HG02798 (cell line): ENCODE measurements around the gene TAAR6.
A peak's percentile ranks its signal among the peaks of the same experiment; 100 is the strongest.
"Not testable (repeated sequence)": the region's sequence is repeated elsewhere in the genome, so short reads cannot be mapped to it uniquely, and the experiment has no call there.

Experiments used
- ATAC-seq: cut with Tn5 transposase; IDR thresholded peaks from one replicate; pipeline ENCODE4 v1.9.1; 2021; ENCODE audit warnings: mild to moderate bottlenecking; ENCODE audit not compliant: unreplicated experiment, poor library complexity

TAAR6 gene

GRCh38 chr6:132587424-132587823, 17.3 kb downstream of the TAAR6 start:
- ATAC-seq = no peak

DNA sequence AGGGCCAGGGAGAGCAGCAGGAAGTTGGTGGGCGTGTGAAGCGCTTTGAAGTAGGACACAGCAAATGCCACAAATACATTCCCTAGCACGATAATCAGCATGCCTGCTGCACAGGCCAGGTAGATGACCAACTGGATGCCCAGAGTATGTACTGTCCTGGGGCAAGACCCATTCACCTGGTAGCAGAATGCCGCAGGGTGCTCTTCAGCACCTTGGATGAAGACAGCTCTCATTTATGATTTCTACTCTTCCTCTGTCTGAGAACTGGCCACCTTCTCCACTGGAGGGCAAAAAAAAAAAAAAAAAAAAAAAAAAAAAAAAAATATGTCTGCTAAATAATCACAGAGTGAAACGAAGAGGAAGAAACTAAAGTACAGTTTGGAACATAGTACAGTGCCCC, 19.3 kb downstream of the TAAR6 start, which contains the start of gene TAAR5:
TAAR5 (minus strand) TSS at position 288 of the 400 bp plus-strand sequence; CDS start at position 233, 55 bp downstream.
- no peak for ATAC-seq

- no peak for ATAC-seq
These were observed 20.2 kb downstream of the TAAR6 start for GRCh38 chr6:132590362-132590761.

- no peak for ATAC-seq
These were observed 22.7 kb downstream of the TAAR6 start for GRCh38 chr6:132592855-132593254.

DNA sequence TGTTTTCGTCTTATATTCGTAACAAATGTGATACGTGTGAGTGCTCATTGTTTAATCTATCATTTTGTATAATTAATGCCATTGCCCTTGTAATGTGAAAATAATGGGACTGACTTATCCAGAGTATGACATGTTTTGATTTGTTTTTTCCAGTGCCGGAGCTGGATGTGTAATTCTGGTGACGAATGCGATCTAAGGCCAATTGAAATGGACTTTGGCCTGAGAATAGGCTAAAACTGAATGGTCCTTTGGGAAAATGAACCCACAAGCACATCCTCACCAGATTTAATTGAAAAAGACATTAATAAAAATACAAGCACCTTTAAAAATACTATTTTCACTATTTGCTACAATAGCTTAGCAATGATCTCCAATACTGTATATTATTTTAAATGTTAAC, 26.1 kb downstream of the TAAR6 start:
- no peak for ATAC-seq

- ATAC-seq = peak; percentile 84
These were observed 28.4 kb downstream of the TAAR6 start for GRCh38 chr6:132598473-132598872.

GRCh38 chr6:132600900-132601299, 30.8 kb downstream of the TAAR6 start:
- ATAC-seq = not testable (repeated sequence)

DNA sequence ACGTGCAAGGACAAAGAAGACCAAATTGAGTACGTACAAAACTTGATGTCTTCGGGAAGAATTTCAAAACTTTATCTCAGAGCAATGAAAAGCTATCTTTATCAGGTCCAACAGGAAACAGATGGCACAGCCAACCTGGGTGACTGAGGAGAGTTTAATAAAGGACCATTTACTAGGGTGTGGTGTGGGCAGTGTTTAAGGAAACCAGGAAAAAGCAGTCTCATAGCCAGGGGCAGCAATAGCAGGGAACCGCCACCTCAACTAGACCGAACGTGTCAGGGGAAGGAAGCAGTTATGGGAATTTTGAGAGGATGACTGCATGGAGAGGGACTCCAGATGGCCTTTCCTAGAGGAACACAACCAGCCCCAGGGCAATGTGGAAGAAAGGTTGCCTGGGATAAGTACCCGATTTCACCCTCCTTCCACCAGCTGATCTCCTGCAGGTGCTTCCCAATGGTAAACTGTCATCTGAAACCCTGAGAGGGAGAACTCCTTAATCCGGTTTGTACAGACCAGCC, 34.6 kb downstream of the TAAR6 start:
- no peak for ATAC-seq

DNA sequence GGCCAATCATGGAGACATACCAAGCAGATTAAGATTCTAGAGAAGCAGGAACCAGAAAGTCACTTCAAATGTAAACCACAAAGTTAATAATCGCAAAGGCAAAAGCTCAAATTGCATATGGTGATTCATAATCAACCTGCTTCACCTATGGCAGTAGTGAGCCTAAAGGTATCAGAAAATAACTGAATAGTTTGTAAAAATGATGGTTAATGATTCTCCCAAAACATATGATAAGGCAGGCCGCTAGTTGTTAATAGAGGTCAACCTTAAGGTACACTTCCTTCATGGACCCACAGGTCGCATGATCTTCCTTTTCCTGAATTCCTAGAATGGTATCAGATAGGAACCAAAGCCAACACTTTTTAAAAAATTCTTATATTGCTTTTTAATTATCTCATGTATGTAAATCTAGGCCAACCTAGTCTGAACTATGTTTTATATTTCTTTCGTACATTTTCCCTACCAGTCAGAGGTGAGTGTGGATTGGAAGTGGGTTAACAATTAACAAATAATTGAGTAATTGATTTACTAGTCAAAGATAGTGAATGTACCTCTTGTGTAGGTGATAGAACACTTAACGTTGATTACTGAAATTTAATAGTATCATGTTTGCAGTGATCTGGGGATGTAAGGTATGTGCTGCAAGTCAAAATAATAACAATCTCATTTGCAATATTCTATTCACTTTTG, 37.6 kb downstream of the TAAR6 start:
- ATAC-seq = no peak

- no peak for ATAC-seq
These were observed 41.5 kb downstream of the TAAR6 start for GRCh38 chr6:132611616-132612015.

DNA sequence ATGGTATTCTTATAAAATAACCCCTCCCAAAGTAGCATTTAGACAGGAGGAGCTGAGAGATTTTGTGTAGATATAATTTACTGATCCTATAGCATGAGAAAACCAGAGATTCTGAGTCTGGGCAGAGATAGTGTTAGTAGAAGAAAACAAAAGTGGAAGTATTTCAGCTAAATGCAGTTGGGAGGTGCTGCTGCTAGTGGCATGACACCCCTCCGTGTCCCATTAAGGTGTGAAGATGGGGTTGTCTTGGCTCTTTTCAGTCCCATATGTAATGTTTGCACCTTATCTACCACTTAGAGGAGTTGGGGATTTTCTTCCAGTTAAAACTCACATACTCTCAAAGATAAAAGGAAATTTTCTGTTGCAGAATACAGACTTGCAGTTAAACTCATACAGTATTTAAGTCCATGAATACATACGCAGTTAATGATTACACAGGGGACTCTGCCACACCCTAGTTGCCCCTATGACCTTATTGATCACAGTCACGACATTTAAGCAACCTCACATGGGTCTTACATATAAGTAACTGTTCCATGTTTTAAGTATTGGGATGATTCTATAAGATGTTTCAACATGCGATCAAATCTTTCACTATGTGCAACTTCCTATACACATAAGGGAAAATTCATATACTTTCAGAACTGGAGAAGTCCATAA, 42.5 kb downstream of the TAAR6 start:
- no peak for ATAC-seq

DNA sequence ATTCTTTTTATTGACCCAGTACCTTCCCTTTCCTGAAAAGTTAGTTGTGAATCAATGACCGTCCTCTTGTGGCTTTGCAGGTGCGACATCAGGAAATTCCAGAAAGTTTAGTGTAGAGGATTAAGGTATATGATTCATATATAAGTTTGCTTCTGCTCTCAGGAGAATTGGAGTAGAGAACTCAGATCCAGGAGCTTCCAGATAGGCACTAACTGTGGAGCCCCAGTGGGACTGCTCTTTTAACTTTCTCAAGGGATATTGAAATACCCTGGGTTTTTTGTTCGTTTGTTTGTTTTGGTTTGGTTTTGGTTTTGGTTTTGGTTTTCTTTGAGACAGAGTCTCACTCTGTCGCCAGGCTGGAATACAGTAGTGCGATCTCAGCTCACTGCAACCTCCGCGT, 44.4 kb downstream of the TAAR6 start:
- peak; percentile 55 for ATAC-seq

DNA sequence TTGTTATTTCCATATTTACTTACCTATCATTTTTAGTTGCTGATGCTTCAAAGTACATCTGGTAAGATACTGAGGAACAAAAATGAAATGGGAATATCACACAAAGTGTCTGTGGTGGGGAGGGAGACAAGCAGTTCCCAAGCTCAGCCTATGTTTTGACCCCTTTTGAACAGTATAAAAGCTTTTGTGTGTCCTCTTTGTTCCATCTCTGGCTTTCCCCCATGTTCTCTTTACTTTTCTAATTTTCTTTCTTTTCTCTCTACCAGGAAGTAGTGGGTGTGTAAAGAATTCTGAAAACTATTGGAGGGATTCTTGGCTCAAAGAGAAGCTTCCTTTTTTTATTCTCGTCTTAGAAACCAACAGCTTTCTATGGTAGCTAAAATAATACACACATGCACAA, 46.6 kb downstream of the TAAR6 start:
- no peak for ATAC-seq
